HG03139 (cell line): Measurements from ENCODE around the gene LYPD6B.
"Not testable (repeated sequence)": the region's sequence is repeated elsewhere in the genome, so short reads cannot be mapped to it uniquely, and the experiment has no call there.

Source experiments
- ATAC-seq: cut with Tn5 transposase; IDR thresholded peaks from one replicate; pipeline ENCODE4 v1.9.1; 2021; ENCODE audit not compliant: unreplicated experiment

The LYPD6B gene

DNA sequence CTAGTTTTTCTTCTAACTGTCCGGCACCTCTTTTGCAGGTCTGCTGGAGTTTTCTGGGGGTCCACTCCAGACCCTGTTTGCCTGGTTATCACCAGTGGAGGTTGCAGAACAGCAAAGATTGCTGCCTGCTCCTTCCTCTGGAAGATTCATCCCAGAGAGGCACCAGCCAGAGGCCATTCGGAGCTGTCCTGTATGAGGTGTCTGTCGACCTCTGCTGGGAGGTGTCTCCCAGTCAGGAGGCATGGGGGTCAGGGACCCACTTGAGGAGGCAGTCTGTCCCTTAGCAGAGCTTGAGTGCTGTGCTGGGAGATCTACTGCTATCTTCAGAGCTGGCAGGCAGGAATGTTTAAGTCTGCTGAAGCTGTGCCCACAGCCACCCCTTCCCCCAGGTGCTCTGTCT is 218.4 kb downstream of the LYPD6B start:
- ATAC-seq = not testable (repeated sequence)

DNA sequence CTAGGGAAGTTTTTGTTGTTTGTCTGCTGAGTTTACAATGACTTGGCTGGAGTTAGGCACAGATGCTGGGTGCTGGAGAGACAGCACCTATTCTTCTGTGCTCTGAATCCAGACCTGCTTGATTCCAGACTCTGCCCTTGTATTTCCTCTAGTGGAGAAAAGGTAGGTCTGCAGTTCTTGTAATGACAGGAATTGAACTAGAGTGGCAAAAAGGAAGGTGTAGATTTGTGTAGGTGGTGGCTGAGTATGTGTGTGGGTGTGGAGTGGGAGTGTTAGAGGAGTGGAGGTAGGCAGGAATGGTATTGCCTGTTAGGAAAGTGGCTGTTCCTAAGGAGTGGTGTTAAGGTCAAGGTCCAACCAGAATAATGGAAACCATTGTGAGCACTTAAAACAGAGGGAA is 220.0 kb downstream of the LYPD6B start:
- no peak for ATAC-seq

DNA sequence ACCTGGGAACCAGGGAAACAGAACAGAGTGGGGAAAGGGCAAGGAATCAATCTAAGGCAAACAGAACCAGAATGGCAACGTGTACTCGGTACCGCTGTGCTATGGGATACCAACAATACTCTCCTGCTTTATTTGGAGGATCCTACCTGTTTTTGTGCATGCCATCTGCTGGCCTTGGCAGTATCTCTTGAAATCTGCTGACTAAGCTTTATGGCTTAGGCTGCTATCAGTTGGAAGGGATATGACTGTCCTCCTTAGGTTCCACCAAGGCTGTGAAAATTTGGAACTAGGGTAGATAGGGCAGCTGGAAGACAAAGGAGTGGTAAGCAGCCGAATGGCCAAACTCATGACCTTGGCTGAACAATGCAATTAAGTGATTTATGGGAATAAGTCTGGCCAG is 220.6 kb downstream of the LYPD6B start:
- ATAC-seq = no peak

DNA sequence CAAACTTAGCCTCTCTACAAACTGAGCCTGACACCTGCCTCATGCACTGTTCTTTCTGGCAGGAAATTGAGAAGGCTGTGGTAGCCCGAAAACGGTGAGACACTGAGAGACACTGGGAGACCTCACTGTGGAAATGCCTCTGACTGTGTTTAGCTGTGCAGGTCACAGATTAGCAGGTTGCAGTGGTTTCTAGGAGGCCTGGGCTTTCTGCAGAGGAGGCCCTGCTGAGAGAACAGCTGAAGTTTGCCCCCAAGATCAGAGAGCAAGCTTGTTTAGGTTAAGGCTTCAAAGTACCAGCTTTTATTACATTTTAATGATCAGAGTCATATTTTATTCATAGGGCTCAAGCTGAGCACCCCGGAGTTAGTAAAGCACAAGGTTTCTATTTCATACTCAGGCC is 223.2 kb downstream of the LYPD6B start:
- ATAC-seq = no peak
